ENCODE data around the gene HCLS1. TPM values are rescaled to one million over a fixed set of nuclear protein-coding genes. Genes with fewer than 3 reads are reported as not detected.

The HCLS1 gene
- total RNA-seq, 1 donor from 2014 or later = 0.92 TPM

DNA sequence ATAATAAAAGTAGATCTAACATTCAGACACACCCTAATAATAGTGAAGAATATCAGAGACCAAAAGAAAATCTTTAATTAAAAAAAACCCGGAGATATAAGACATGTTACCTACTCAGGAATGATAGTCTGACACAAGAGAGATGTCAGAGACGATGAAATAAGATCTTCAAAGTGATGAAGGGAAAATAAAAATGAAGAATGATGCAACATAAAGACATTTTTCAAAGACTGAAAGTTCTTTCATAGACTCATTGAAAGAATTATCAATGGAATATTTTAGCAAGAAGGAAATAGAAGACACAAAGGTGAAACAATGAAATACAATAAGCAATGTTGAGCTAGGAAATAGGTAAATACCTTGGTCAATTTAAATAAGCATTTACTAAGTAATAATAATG lies 19.6 kb downstream of the HCLS1 start:
- Histone ChIP-seq H3K4me3 (ENCODE audit: low read depth, low read length) (no peak overlapping the region), H3K36me3 (ENCODE audit: control insufficient read depth, insufficient read depth, low read length) (no peaks in the 10 kb centered on the region), H3K27me3 (ENCODE audit: control insufficient read depth, insufficient read depth, low read length) (no peaks in the 10 kb centered on the region)
- TF ChIP-seq, protein P1, sequence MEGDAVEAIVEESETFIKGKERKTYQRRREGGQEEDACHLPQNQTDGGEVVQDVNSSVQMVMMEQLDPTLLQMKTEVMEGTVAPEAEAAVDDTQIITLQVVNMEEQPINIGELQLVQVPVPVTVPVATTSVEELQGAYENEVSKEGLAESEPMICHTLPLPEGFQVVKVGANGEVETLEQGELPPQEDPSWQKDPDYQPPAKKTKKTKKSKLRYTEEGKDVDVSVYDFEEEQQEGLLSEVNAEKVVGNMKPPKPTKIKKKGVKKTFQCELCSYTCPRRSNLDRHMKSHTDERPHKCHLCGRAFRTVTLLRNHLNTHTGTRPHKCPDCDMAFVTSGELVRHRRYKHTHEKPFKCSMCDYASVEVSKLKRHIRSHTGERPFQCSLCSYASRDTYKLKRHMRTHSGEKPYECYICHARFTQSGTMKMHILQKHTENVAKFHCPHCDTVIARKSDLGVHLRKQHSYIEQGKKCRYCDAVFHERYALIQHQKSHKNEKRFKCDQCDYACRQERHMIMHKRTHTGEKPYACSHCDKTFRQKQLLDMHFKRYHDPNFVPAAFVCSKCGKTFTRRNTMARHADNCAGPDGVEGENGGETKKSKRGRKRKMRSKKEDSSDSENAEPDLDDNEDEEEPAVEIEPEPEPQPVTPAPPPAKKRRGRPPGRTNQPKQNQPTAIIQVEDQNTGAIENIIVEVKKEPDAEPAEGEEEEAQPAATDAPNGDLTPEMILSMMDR (IDR thresholded peaks at IDR 0.05; ENCODE audit: insufficient read depth, low read length, poor library complexity, severe bottlenecking) = no peak
- DNase-seq (ENCODE audit: low read depth) = no peak

DNA sequence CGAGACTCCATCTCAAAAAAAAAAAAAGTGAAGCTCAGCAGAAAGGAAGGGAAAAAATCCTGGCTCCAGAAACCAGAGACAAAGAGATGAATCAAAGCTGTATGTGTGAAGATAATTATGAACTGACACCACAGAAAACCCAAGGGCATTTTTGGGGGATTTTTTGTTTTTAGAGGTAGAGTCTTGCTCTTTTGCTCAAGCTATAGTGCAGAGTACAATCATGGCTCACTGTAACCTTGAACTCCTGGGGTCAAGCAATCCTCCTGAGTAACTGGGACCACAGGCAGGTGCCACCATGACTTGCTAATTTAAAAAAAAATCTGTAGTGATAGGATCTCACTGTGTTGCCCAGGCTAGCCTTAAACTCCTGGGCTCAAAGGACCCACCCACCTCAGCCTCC lies 22.8 kb downstream of the HCLS1 start:
- DNase-seq (ENCODE audit: low read depth) = no peak
- TF ChIP-seq, protein P1 (IDR thresholded peaks at IDR 0.05; ENCODE audit: insufficient read depth, low read length, poor library complexity, severe bottlenecking) = no peak
- Histone ChIP-seq H3K4me3 (ENCODE audit: low read depth, low read length) (no peak overlapping the region), H3K27me3 (ENCODE audit: control insufficient read depth, insufficient read depth, low read length) (peaks cover 2% of the 10 kb centered on the region), H3K36me3 (ENCODE audit: control insufficient read depth, insufficient read depth, low read length) (no peaks in the 10 kb centered on the region)

DNA sequence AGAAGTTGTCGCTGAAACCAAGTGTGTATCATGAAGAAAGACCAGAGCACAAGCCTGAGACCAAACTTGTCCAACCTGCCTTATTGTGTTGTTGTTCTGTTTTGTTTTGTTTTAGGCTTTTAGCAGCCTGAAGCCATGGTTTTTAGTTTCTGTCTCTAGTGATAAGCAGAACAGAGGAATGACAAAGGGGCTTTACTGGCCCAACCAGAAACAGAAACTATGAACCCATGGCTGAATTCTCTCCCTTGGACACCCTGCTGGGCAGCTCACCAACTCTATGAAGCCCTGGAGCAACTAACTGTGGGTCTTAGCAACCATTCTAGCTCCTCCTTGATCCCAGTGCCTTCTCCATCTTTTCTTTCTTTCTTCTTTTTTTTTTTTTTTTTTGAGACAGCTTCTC lies 30.3 kb downstream of the HCLS1 start:
- no peak for DNase-seq (ENCODE audit: low read depth)
- Histone ChIP-seq H3K27me3 (ENCODE audit: control insufficient read depth, insufficient read depth, low read length) (no peaks in the 10 kb centered on the region), H3K36me3 (ENCODE audit: control insufficient read depth, insufficient read depth, low read length) (no peaks in the 10 kb centered on the region), H3K4me3 (ENCODE audit: low read depth, low read length) (no peak overlapping the region)
- TF ChIP-seq, protein P1 (IDR thresholded peaks at IDR 0.05; ENCODE audit: insufficient read depth, low read length, poor library complexity, severe bottlenecking) = no peak

- Histone ChIP-seq H3K36me3 (ENCODE audit: control insufficient read depth, insufficient read depth, low read length) (no peaks in the 10 kb centered on the region), H3K27me3 (ENCODE audit: control insufficient read depth, insufficient read depth, low read length) (no peaks in the 10 kb centered on the region), H3K4me3 (ENCODE audit: low read depth, low read length) (no peak overlapping the region)
- DNase-seq (ENCODE audit: low read depth) = no peak
- TF ChIP-seq, protein P1 (IDR thresholded peaks at IDR 0.05; ENCODE audit: insufficient read depth, low read length, poor library complexity, severe bottlenecking) = no peak
Observed at GRCh38 chr3:121629601-121630000, 31.1 kb downstream of the HCLS1 start.

DNA sequence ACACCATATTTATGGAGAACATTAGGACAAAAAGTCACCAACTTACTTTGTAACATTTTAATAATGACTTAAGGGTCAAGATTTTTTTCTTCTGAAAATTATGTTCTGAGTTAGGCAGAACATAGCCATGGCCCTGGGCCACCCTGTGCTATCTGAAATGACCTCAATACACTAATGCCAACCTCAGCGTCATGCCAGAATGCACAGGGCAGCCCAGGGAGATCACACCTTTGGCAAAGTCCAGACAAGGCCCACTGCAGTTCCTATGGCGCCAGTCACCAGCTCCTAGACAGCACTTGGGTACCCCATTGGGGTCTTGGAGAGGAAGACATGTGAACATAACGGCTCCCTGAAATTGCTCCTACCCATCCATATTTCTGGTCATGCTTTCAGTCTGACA lies 33.1 kb downstream of the HCLS1 start:
- Histone ChIP-seq H3K4me3 (ENCODE audit: low read depth, low read length) (no peak overlapping the region), H3K36me3 (ENCODE audit: control insufficient read depth, insufficient read depth, low read length) (no peaks in the 10 kb centered on the region), H3K27me3 (ENCODE audit: control insufficient read depth, insufficient read depth, low read length) (no peaks in the 10 kb centered on the region)
- DNase-seq (ENCODE audit: low read depth) = no peak
- TF ChIP-seq, protein P1 (IDR thresholded peaks at IDR 0.05; ENCODE audit: insufficient read depth, low read length, poor library complexity, severe bottlenecking) = no peak

DNA sequence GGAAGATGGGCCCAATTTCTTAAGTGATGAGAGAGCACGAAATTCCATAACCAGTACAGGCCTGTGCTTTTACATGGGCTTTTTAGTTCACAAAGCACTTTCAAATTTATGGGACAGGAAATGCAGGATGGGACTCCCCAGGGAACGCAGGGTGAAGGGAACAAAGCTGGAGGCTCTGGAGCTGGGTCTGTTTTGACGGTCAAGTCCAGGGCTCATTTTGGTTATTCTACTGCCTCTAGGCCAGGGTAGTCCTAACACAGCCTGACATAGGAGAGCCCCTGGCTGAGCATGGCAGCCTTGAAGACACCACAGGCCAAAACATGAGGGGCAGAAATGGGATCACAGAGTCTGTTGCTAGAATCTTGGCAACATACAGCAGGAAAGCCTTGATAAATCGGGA lies 33.5 kb downstream of the HCLS1 start:
- DNase-seq (ENCODE audit: low read depth) = no peak
- TF ChIP-seq, protein P1 (IDR thresholded peaks at IDR 0.05; ENCODE audit: insufficient read depth, low read length, poor library complexity, severe bottlenecking) = no peak
- Histone ChIP-seq H3K27me3 (ENCODE audit: control insufficient read depth, insufficient read depth, low read length) (no peaks in the 10 kb centered on the region), H3K36me3 (ENCODE audit: control insufficient read depth, insufficient read depth, low read length) (no peaks in the 10 kb centered on the region), H3K4me3 (ENCODE audit: low read depth, low read length) (no peak overlapping the region)
